ENCODE data around the gene CPXM1. TPM values are rescaled to one million over a fixed set of nuclear protein-coding genes. Genes with fewer than 3 reads are reported as not detected.

The CPXM1 gene
- polyA plus RNA-seq, 3 donors = 0.05 TPM; not detected in 2

DNA sequence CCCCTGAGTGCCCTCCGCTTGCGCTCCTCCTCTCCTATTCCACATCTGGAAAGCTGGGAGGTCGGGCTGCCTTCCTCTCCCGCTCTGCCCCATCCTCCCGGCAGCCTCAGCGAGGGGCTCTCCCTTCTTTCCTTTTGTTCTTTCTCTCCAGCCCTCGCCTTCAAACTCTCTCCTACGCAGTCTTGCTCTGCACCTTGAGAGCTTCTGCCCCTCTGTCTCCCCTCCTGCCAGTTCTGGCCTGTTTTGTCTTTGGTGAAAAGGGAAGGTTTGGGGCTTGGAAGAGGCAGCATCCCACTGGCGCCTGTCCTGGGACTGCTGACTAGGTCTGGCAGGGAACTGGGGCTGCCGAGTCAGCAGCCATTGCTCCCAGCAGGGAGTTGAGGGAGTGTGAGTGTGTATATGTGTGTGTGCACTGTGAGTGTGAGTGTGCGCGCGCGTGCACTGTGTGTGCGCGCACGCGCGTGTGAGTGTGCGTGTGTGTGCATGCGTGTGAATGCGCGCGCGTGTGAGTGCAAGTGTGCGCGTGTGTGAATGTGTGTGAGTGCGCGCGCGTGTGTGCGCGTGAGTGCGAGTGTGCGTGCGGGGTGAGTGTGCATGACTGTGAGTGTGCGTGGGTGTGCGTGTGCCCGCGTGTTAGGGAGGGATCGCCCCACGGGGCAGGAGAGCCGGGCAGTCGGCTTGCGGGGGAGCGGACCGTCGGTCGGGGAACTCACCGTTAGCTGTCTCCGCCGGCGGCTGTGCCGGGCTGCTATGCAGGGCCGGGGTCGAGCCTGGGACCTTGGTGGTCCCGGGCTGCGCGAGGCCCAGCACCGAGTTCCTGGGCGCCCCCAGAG, 523 bp downstream of the CPXM1 start:
- H3K27me3 ChIP-seq (ENCODE audit: control insufficient read depth in 2 of 2, insufficient read depth in 2 of 2, low read length in 2 of 2) = peaks cover 19 to 52% of the 10 kb centered on the region in 2 donors
- intact Hi-C loops (cut with micrococcal nuclease) = no loop called here
- no peaks in the 10 kb centered on the region for H3K36me3 ChIP-seq (replicated peaks in 1 of 2; ENCODE audit: control insufficient read depth in 1 of 2, insufficient read depth in 2 of 2, low read length in 2 of 2)
- no peak for DNase-seq
- H3K79me2 ChIP-seq (ENCODE audit: insufficient read depth, low read length) = no peaks in the 10 kb centered on the region
- WGBS (ENCODE audit: insufficient coverage) = 6% methylated on average over 59 of the region's 61 CpGs
- peak overlapping the region; percentile 85 for H3K4me2 ChIP-seq (replicated peaks; ENCODE audit: extremely low read depth, low read length, poor library complexity, severe bottlenecking)
- Mint-ChIP-seq H3K36me3 (peaks cover 3 to 8% of the 10 kb centered on the region in 2 donors), H3K4me1 (peaks cover 29% of the 10 kb centered on the region), H3K27me3 (ENCODE audit: low read depth in 3 of 3) (peaks cover 44 to 54% (median 47%) of the 10 kb centered on the region in 3 donors), H3K9me3 (peaks cover 0 to 10% (median 5%) of the 10 kb centered on the region in 7 donors), H3K27ac (peak overlapping the region in 3 of 7 donors; percentile 57 to 86 (median 71)), H3K4me3 (peak overlapping the region; percentile 85 to 100)
- H2AFZ ChIP-seq (ENCODE audit: insufficient read depth, low read depth, low read length, poor library complexity, severe bottlenecking) = peak overlapping the region; percentile 83
- TF ChIP-seq, protein P1, sequence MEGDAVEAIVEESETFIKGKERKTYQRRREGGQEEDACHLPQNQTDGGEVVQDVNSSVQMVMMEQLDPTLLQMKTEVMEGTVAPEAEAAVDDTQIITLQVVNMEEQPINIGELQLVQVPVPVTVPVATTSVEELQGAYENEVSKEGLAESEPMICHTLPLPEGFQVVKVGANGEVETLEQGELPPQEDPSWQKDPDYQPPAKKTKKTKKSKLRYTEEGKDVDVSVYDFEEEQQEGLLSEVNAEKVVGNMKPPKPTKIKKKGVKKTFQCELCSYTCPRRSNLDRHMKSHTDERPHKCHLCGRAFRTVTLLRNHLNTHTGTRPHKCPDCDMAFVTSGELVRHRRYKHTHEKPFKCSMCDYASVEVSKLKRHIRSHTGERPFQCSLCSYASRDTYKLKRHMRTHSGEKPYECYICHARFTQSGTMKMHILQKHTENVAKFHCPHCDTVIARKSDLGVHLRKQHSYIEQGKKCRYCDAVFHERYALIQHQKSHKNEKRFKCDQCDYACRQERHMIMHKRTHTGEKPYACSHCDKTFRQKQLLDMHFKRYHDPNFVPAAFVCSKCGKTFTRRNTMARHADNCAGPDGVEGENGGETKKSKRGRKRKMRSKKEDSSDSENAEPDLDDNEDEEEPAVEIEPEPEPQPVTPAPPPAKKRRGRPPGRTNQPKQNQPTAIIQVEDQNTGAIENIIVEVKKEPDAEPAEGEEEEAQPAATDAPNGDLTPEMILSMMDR (IDR thresholded peaks at IDR 0.05) = no peak
- no peak overlapping the region for H3K27ac ChIP-seq (ENCODE audit: low read depth in 1 of 2, low read length in 2 of 2)
- H3K4me3 ChIP-seq (replicated peaks in 1 of 3; ENCODE audit: low read depth in 2 of 3, low read length in 3 of 3) = peak overlapping the region; percentile 35 to 77 (median 36)
- H3K9ac ChIP-seq (ENCODE audit: insufficient read depth, low read length, poor library complexity, severe bottlenecking) = peak overlapping the region; percentile 36
- no peaks in the 10 kb centered on the region for H3K9me3 ChIP-seq (replicated peaks in 1 of 2; ENCODE audit: control insufficient read depth in 1 of 2, insufficient read depth in 1 of 2, low read length in 2 of 2)
- no peaks in the 10 kb centered on the region for H4K20me1 ChIP-seq (ENCODE audit: insufficient read depth, low read length)
- peaks cover 23 to 26% of the 10 kb centered on the region in 2 donors for H3K4me1 ChIP-seq (ENCODE audit: control insufficient read depth in 1 of 2, insufficient read depth in 2 of 2, low read length in 2 of 2)

DNA sequence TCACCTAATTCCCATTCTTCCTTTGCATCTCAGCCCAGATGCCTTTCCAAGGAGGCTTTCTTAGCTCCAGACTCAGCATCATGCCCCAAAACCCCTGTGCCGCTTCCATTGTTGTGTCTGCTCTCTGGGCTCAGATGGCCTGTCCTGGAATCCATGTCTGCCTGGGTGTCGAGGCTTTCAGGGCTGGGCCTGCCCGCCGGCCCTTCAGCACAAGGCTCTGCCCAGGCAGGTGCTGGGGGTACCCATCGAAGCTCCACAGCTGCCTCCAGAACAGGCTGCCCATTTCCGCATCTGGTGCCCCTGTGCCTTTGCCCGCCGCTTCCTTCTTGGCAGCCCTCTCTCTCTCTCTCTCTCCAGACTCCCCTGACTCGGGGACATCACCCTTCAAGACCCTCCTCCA, 1.2 kb downstream of the CPXM1 start:
- H3K27me3 Mint-ChIP-seq (ENCODE audit: low read depth in 3 of 3) = peaks cover 38 to 47% (median 41%) of the 10 kb centered on the region in 3 donors
- WGBS (ENCODE audit: insufficient coverage) = 41% methylated on average over 9 of the region's 9 CpGs
- H3K4me3 ChIP-seq (replicated peaks in 1 of 3; ENCODE audit: low read depth in 2 of 3, low read length in 3 of 3) = peak overlapping the region; percentile 35 to 77 (median 36)
- no peaks in the 10 kb centered on the region for H3K79me2 ChIP-seq (ENCODE audit: insufficient read depth, low read length)
- H3K36me3 Mint-ChIP-seq = peaks cover 3 to 8% of the 10 kb centered on the region in 2 donors
- H2AFZ ChIP-seq (ENCODE audit: insufficient read depth, low read depth, low read length, poor library complexity, severe bottlenecking) = peak overlapping the region; percentile 83
- intact Hi-C loops (cut with micrococcal nuclease) = no loop called here
- no peaks in the 10 kb centered on the region for H3K36me3 ChIP-seq (replicated peaks in 1 of 2; ENCODE audit: control insufficient read depth in 1 of 2, insufficient read depth in 2 of 2, low read length in 2 of 2)
- no peaks in the 10 kb centered on the region for H3K9me3 ChIP-seq (replicated peaks in 1 of 2; ENCODE audit: control insufficient read depth in 1 of 2, insufficient read depth in 1 of 2, low read length in 2 of 2)
- H3K4me1 ChIP-seq (ENCODE audit: control insufficient read depth in 1 of 2, insufficient read depth in 2 of 2, low read length in 2 of 2) = peaks cover 23 to 26% of the 10 kb centered on the region in 2 donors
- peaks cover 29% of the 10 kb centered on the region for H3K4me1 Mint-ChIP-seq
- H3K27me3 ChIP-seq (ENCODE audit: control insufficient read depth in 2 of 2, insufficient read depth in 2 of 2, low read length in 2 of 2) = peaks cover 16 to 46% of the 10 kb centered on the region in 2 donors
- TF ChIP-seq, protein P1 (IDR thresholded peaks at IDR 0.05) = no peak
- no peaks in the 10 kb centered on the region for H4K20me1 ChIP-seq (ENCODE audit: insufficient read depth, low read length)
- DNase-seq = no peak
- H3K27ac Mint-ChIP-seq = peak overlapping the region in 1 of 7 donors; percentile 60
- peak overlapping the region; percentile 85 for H3K4me2 ChIP-seq (replicated peaks; ENCODE audit: extremely low read depth, low read length, poor library complexity, severe bottlenecking)
- no peak overlapping the region for H3K27ac ChIP-seq (ENCODE audit: low read depth in 1 of 2, low read length in 2 of 2)
- peaks cover 0 to 10% (median 5%) of the 10 kb centered on the region in 7 donors for H3K9me3 Mint-ChIP-seq
- H3K9ac ChIP-seq (ENCODE audit: insufficient read depth, low read length, poor library complexity, severe bottlenecking) = peak overlapping the region; percentile 36
- H3K4me3 Mint-ChIP-seq = peak overlapping the region; percentile 85 to 100
